HK-2 (cell line): ENCODE data around the gene ATP5MC2.
"Not testable (repeated sequence)": the region's sequence is repeated elsewhere in the genome, so short reads cannot be mapped to it uniquely, and the experiment has no call there.

Experiments
- DNase-seq: peaks from one replicate; pipeline ENCODE4 v3.0.0-alpha.2; 2018; ENCODE audit not compliant: unreplicated experiment

The ATP5MC2 gene

GRCh38 chr12:53675701-53676607 is at the start of gene ATP5MC2:
Gene ATP5MC2, minus strand, starts transcription at chr12:53676083. Its CDS starts 3,469 bp downstream, at chr12:53672614.
- DNase-seq = peak; percentile 98

- DNase-seq = no peak
These were observed 46.7 kb upstream of the ATP5MC2 start for GRCh38 chr12:53722450-53723041.

DNA sequence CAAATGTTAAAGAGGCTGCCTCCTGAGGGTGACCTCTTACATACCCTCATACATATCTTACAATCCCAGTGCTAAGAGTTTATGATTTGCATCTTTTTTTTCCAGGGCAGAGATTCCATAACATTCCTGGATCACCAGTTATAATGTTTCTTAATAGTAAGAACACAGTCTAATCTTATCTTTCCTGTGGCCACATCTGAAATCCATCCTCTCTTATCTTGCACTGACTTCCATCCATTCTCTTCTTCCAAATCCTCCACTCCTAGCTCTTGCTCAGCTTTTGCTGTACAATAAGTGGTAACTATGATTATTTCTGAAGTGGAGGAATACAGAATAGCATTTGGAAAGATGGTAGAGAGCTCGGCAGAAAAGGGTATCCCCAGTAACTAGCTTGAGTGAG is 45.1 kb upstream of the ATP5MC2 start:
- no peak for DNase-seq

- no peak for DNase-seq
These were observed 43.8 kb upstream of the ATP5MC2 start for GRCh38 chr12:53719649-53720048.

DNA sequence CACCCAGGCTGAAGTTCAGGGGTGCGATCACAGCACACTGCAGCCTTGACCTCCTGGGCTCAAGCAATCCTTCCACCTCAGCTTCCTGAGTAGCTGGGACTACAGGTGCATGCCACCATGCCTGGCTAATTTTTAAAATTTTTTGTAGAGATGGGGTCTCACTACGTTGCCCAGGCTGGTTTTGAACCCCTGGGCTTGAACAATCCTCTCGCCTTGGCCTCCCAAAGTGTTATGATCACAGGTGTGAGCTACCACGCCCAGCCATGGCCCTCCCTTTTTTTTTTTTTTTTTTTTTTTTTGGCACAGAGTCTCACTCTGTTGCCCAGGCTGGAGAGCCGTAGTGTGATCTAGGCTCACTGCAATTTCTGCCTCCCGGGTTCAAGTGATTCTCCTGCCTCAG is 42.7 kb upstream of the ATP5MC2 start:
- DNase-seq = not testable (repeated sequence)

GRCh38 chr12:53717319-53717718 is 41.4 kb upstream of the ATP5MC2 start:
- no peak for DNase-seq

DNA sequence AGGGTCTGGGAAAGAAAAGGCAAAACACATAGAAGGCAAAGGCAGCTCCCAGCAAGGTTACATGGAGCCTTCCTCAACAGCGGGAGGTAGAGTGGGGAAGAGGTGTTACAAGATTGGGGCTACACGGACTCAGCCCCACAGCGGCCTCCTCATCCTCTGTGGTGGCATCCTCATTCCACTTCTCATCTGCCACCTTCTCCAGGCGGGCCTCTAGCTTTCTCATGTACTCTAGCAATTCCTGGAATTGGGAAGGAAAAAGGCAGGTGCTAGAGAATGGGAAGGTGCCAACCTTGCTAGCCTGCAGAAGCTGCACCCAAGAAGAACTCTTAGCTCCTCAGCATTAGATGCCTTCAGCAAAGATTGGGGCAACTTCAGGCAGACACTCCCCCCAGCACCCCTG is 38.1 kb upstream of the ATP5MC2 start:
- DNase-seq = no peak

DNA sequence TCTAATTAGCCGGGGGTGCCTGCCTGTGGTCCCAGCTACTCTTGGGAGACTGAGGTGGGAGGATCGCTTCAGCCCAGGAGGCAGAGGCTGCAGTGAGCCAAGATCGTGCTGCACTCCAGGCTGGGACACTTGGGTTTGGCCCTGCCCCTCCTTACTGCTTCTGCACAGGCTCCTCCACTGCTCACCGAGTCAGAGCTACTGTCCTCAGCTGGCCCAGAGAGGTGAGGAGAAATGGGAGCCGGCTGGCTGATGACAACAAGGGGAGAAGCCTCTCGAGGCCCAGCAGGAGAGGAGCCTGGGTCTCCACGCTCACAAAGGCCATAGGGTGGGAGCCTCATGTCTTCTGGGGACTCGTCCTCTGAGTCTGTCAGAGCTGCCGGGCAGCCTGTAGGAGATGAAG is 37.6 kb upstream of the ATP5MC2 start:
- no peak for DNase-seq

GRCh38 chr12:53712059-53712643 is 36.3 kb upstream of the ATP5MC2 start:
- no peak for DNase-seq

DNA sequence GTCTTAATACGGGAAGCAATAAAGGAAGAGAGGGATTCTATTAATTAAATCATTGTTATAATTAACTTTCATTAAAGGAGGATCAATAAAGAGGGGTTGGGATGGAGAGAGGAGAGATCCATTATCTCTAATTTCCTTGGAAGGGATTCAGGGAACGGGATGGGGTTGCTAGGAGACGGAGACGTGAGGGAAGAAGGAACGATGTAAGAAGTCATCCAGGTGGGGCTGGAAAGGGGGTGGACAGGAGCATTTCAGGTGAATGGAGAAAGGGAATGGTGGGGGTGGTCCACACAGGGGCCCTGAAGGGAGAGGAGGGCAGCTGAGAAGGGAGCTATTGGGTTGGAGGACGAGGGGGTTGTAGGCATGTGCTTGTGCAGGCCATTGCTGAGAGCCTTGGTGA is 34.2 kb upstream of the ATP5MC2 start:
- no peak for DNase-seq

GRCh38 chr12:53709671-53710070 is 33.8 kb upstream of the ATP5MC2 start:
- no peak for DNase-seq

DNA sequence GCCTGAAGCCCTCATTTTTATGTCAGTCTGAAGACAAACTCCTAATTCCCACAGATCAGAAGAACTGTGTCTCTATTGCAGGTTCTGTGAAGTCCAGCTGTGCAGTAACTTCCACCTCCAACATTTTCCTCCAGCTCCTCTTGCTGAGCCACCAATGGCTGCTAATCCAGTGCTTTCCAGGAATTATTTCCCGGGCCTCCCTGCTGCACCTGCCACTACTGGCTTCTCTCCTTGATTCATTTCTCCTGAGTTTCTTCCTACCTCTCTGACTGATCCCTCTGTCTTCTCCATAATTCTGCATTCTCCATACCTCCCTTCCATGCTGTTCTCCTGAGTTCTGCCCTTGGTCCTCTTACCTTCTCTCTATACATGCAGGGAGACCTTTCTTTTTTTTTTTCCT is 30.2 kb upstream of the ATP5MC2 start:
- DNase-seq = no peak

DNA sequence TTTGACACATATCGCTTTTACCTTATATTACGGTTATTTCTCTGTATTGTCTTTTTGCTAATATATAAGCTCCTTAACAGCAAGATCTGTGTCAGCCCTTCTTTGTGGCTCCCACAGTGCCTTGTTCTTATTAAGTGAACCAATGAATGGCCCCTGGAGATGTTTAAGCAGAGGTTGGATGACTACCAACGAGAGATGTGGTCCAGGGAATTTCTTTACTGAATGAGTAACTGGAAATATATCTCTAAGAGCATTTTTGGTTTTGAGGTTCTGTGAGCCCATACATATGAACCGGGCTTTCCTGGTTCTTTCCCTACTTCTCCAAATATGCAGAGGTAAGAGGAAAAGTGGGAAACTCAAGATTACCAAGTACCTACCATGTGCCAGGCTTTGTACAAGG is 27.9 kb upstream of the ATP5MC2 start:
- no peak for DNase-seq

- peak; percentile 75 for DNase-seq
These were observed 25.8 kb upstream of the ATP5MC2 start for GRCh38 chr12:53701518-53702264.

DNA sequence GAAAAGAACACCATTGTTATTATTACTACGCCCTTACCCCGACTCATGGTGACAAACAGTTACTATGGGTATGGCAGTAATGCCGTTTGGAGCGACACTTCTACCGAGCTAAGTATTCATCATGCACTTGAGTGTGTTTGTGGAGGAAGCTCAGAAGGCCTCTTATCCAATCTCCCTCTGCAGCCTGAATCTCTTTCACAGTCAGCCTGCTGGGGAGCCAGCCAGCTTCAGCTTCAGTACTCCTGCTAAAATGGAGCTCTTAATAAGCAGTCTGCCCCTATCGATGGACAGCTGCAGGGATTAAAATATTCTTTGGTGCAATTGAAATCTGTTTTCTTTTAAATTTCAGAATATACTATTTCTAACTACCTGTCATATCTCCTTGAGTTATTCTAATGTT is 24.7 kb upstream of the ATP5MC2 start:
- DNase-seq = no peak

DNA sequence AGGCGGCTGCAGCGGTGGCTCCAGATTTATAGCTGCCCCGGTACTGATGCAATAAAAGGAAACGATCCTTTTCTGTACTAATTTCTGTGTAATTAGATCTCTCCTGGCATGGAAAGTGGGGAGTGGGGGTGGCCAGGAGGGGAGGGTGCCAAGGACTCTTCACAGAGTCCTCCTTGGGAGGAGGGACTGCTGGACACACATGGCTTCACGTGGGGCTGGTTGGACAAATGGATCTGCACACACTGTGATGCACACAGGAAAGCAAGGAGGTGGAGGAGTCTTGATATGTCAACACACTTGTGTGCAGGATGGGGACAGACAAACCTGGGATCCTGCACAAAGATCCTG is 23.8 kb upstream of the ATP5MC2 start:
- DNase-seq = no peak

GRCh38 chr12:53698948-53699677 is 23.2 kb upstream of the ATP5MC2 start:
- no peak for DNase-seq

DNA sequence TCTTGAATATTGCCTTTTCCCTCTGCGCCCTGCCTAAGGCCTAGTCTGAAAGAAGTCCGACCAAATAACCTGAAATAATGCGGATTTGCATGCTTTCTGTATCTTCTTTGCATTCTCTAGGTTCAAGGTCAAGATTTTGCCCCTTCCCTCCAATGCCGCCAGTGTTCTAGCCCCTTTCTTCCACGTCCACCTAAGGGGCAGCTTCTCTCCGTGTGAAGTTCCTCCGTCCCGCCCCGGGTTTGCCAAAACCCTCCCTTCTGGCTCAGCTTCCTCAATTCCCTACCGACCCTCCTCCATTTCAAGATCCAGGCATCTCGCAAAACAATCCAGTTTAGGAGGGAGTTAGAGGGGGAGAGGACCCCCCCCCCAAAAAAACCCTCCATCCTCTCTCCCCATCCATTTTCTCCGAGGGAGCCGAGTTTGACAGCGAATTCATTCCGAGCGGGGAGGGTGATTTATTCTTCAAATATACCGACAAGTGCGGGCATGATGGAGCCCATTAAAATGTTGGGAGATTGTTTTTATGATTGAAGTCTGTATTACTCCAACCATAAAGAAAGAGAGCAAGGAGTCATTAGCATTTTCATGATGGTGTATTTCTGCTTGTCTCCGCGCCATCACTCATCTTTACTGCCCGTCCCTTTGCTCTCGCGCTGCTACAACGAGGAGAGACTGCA is 20.9 kb upstream of the ATP5MC2 start:
- DNase-seq = no peak

DNA sequence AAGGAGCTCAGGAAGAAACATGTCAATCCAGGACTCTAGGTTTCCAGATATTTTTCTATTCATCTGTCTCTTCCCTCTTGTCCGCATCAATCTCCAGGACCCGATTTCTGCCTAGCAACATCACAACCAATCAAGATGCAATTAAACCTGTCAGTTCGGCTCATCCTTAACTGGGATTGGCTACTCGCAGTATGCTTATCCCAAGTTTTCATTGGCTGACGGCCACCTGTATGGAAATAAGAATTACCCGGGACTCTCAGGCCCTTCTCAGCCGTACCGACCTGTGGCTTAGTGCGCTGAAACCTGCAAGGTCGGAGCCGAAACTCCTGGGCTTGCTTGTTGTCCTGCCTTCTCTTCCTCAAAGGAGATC is 20.4 kb upstream of the ATP5MC2 start:
- peak; percentile 72 for DNase-seq

- DNase-seq = peak; percentile 71
These were observed 19.6 kb upstream of the ATP5MC2 start for GRCh38 chr12:53695152-53696145.
